MV-4-11 (cell line): Measurements from ENCODE around the gene CKLF.
"Not testable (repeated sequence)": the region's sequence is repeated elsewhere in the genome, so short reads cannot be mapped to it uniquely, and the experiment has no call there.

Source experiments
- DNase-seq: peaks from one replicate; lab custom pipeline; 2025; lab: John Stamatoyannopoulos, UW

Gene CKLF

DNA sequence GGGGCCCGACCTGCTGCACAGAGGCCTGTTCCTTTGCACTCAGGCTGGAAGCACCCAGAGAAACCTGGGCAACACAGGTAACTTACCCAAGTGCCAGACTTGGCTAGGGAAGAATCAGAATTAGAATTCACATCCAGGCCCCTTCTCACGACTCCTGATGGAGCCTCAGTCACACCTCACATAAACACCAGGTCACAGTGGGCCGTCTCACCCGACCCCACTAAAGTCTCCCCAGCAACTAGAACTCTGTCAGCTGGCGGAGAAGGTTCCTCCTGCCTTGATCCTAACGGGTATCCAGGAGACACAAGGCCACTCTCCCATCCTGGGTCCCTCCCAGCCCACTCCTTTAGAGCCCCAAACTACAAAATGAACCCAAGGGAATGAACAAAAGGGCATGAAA lies 8.8 kb upstream of the CKLF start:
- DNase-seq: no peak

DNA sequence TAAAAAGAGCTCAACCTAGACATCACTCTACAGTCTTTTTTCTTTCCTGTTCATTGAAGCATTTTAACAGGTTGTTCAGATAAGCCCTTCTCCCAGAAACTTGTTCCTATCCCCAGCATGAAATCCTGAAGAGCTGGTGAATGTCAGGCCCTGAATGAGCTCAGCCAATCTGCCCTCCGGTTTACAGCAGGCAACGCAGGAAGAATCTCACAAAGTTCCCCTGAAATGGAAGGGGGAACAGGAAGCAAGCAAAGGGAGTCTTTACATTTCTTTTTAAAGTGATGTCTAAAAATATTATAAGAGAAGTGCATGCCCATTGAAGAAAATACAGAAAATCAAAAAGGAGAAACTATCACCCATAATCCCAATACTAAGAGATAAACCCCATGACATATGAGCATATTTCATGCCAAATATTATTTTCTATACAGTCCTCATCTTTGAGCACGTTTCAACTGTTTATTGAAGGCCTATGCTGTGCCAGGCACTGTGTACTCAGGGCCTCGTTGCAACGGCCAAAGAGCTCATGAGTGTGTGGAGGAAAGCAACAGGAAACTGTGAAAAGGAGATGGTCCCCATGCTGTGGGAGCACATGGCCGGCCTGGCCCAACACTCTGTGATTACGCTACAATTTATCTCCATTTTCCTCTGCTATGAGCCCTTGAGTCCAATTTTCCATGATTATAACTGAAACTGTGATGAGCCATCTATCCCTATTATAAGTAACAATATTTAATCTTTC lies 8.2 kb upstream of the CKLF start:
- no peak for DNase-seq

DNA sequence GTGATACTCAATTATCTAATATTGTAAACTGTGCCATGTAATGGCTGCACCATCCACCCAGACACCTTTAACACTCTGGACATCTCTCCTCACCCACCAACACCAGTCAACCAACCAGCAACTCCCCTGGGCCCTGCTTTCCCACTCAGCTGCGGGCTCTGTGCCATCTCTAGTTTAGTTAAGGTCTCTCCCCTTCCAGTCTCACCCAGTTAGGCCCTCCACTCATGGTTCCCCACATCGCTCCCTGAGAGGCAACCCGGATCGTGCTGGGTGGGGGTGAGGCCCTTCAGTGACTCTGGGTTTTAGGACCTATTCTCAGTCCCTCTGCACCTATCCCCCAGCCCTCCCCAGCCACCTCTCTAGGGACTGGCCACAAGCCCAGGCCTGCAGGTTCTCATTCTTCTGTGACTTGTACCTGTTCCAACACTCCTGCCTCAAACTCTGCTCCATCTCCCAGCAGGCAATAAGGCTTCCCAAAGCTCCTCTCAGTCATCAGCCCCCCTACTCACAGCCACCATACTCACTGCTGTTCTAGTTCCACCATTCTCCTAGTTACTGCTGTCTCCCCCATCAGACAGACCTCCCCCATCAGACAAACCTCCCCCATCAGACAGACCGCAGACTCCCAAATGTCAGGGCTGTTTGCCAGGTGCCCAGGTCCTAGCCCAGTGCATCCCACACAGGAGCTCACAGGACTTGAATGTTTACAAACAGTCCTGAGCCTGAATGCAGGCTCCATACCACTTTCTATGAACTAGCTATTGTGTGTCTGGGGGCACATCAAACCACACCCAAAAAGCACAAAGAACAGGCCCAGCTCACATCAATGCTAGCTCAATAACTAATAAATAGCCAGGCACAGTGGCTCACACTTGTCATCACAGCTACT lies 5.0 kb upstream of the CKLF start:
- no peak for DNase-seq

DNA sequence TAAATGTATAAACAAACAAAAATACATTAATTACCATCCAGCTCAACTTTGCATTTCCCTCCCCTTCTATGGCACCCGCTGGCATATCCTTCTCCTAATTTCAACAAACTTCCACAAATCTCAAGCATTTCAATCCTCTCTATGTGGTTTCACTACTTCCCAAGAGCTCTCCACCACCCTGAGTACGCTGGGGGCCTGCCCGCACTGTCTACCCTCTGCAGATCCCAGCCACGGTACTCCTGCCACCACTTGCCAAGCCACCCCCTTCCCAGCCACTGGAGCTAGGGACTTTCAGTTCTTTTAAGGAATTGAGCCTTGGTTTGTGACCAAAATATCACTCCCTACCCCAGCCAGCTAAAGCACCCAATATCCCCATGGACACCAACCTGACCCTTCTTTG lies 4.3 kb upstream of the CKLF start:
- DNase-seq: peak; percentile 30

DNA sequence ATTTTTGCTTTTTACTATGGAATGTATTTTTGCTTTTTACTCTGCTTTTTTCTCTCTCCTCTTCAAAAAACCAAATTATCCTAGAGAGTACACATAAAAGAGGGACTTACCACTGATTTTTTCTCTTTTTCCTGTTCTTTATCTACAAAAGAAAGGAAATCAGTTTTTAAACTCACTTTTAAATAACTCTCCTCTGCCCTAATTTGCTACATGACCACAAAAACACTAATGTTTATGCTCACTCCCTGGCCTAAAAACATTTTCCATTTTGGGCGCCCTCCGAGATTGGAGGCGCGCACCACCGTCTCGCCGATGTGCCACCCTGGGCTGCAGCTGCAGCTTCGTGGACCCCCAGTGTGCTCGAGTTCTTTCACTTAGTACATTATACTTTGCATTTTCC lies 3.5 kb upstream of the CKLF start:
- no peak for DNase-seq

DNA sequence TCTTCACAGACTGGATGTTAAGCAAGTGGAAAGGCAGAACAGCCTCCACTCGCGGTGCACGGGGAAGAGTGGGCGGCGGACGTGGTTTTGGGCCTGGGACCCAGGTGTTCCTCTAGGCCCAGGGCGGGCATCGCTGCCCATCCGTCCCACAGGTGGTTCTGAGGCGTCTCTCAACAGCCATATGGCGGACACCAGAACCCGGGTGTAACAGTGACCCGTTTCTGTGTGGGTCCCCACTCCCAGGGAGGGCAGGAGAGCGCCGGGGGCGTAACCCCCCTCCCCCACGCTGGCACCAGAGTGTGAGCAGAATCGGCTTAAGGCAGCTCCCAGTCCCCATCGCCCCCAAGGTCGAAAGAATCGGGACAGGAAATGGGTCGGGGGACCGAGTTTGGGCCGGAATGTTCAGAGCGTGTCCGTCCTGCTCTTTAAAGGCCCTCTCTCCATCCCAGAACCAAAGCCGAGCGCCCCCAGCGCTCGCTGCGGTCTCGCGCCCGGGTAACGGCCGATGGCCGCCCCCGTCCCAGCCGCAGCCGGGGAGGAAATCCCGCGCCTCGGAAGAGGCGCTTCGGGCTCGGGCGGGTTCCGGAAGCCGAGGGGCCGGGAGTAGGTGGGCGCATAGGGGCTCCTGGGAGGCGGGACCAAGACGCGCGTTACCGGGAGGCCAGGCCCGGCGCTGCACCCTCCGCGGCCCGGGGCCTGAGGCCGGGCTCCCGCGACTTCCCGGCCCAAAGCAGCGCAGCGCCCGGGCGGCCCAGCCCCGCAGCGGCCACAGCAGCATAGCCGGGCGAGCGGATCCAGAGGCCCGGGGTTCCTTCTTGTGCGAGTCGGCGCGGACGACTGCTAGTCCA lies 2.9 kb upstream of the CKLF start, which contains the start of gene TK2:
Gene TK2 (minus strand): TSS at position 839 of the 848 bp plus-strand sequence. CDS start 61 bp downstream, at position 778.
- DNase-seq: peak; percentile 49

DNA sequence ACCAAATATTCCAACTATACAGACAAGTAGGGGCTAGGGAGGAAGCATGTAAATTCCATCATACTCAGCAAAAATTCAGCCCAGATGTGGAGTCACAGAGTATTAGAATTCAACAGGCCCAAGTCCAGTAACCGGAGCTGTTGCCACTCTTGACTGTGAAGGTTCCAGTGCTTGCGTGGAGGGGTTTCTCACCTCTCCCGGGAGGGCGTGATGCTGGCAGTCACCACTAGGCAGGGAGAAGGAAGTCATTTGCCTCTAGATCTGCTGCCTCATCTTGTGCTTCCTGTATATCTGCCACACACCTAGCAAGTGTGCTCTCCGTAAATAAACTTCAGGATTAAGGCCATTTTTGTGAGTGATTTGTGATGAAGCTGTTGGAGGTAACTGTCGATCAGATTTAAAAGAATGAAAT lies 1.0 kb upstream of the CKLF start:
- peak; percentile 70 for DNase-seq

DNA sequence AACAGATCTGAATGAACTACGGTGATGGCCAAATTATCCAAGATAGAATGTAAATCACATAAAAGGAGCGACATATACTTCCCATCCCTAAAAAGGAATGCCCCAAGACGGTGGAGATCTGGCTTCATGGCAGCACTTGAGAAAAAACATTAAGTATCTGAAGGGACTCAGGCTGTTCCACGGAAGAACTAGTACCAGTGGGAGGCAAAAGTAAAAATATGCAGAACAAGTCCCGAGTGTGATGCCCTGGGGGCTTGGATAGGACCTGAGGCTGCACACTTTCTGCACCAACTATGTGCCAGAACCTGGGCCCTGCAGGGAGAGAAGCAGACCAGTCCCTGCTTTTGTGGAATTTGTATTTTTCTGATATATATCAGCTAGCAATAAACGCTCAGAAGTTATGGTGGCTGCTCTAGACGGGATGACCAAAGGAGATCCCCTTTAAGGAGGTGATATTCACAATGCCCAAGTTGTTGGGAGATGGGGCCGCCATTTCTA lies 539 bp upstream of the CKLF start:
- no peak for DNase-seq

DNA sequence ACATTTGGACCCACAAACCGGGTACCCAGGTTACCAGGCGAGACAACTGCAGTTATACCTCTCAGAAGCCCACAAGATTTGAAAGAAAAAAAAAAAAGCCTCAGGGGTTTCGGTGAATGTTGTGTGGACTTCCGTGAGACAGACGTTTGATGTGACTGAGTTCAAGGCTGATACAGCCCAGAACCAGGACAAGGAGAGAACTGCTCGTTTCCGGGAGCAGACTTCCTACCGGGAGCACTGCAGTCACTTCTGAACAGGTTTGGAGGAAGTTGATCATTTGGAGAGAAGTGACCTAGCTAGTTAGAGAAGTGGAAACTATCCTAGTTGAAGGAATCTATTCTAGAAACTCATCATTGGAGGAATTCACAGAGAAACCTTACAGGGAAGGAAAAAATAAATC lies 847 bp downstream of the CKLF start:
- DNase-seq: peak; percentile 21

DNA sequence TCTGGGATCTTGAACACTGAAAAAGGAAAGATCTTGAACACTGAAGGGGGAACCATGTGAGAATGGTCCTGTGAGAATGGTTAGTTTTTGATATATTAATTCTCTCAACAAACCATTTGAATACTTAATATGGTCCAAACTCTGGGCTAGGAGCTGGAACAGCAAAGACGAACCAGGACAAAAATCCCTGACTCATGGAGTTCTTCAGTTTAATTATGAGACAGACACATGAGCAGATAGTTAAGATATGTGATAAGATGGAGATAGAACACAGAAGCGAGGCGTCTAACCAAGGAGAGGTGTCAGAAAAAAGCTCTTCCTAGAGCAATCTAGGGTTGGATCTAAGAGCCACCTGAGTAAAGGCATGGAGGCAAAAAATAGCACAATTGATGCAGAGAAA lies 1.6 kb downstream of the CKLF start:
- DNase-seq: no peak

DNA sequence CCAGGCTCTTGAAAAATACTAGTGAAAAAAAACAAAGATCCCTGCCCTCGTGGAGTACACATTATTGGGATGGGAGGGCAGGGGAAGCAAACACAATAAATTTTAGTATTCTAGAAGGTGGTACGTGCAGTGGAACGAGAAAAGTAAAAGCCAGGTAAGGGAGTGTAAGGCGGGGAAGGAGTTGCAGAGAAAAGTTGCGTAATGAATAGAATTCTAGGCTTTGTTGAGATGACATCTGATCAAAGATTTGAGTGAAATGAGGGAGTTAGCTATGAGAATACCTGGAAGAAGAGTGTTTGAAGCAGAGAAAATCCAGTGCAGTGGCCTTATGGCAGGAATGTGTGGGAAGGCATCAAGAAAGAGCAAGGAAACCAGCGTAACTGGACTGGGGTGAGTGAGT lies 2.1 kb downstream of the CKLF start:
- DNase-seq: no peak

DNA sequence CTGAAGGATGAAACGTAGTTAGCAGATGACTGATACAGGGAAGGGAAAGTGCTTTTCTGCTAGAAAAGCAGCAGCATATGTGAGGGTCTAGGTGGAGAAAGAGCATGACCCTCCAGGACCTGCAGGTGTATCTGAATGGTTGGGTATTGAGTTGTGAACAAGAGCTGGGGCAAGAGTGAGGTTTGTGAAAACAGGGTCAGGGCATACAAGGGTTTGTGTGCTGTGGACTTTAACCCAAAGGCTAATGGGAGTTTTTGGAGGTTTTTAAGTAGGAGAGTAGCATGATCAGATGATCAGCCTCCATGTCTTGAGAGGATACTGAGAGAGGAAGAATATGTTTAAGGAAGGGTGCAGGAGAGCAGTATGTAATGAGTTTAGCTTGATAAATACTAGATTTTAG lies 7.7 kb downstream of the CKLF start:
- DNase-seq: no peak

DNA sequence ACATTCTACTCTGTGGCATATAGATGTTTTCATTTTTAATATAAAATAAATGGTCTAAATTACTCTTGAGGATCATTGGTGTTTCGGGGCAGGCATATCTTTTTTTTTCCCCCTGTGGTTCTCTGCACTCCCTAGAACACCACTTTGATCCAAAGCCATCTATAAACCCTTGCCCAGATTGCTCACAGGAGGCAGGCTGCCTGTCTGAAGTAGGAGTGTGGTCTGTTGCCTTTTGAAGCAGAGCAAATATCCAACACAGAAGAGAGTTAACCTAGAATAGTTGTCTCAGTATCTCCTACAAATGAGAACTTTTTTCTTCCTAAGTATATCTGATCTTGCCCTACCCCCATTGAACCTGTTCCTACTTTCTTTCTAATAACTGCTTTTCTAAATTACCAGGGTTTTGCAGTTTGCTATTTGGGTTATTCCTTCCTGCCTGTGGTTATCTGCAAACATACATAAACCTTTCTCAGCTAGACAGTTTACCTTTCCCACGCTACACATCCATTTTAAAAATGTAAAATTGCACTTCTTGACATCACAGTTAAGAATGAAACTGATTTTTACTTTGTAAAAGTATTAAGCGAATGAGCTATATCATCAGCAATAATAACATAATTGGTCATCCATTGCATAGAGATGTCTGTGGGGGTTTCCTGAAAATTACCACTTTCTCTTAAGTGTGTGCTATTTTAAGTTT lies 9.2 kb downstream of the CKLF start:
- no peak for DNase-seq

DNA sequence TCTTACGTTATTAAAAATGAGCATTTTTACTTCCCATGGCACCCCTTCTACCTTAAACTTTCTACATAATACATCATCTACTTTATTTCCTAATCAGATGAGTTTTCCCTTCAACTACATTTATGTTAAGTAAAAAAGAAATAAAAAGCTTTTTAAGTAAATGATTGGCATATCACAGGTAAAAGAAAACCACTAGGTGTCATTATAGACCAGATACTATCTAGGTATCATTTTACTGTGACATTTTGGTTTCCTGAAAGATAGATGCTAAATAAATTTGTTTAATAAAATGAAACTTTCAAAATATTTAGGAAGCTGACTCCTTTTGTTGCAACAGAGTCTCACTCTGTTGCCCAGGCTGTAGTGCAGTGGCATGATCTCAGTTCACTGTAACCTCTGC lies 10.0 kb downstream of the CKLF start:
- DNase-seq: no peak

DNA sequence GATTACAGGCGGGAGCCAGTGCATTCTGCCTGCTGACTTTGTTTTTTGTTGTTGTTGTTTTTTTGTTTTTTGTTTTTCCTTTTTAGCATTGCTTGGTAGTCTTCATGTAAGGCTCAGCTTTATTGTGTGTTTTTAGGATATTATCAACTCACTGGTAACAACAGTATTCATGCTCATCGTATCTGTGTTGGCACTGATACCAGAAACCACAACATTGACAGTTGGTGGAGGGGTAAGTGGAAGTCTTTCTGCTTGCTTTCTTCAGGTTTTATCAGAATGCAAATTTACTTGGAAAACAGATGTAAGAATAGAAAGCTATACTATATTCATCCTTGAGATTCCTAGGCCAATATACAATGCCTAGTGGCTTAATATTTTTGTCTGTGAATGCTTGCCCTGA lies 10.6 kb downstream of the CKLF start:
- no peak for DNase-seq

DNA sequence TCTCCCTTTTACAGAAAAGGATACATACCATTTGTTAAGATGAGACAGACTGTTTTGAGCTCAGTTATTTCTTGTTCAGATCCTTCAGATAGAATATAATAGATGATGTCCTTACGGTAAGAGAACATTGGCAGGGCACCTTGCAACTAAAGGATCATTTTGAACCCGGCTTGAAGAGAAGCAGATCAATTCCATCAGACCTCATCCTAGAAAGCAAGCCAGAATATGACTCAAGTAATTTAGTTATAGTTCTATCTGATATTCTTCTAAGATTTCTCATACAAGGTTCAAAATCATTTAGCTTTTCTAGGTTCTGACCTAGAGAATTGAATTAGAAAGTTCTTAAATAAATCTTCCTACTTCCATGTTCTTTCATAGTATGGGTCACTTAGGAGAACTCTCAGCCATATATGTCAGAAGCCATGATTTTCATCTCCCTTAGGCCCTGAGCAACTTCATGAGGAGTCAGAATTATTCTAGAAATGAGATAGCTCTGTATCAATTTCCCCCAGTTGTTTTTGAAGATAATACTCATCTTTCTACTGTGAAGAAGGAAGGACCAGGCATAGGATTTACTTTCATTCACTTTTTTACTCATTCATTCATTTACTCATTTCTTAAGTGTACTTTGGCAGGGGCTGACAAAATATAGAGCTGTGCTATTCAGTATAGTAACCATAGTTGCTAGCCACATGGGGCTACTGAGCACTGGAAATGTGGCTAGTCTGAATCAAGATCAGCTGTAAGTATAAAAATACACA lies 11.4 kb downstream of the CKLF start:
- DNase-seq: no peak

DNA sequence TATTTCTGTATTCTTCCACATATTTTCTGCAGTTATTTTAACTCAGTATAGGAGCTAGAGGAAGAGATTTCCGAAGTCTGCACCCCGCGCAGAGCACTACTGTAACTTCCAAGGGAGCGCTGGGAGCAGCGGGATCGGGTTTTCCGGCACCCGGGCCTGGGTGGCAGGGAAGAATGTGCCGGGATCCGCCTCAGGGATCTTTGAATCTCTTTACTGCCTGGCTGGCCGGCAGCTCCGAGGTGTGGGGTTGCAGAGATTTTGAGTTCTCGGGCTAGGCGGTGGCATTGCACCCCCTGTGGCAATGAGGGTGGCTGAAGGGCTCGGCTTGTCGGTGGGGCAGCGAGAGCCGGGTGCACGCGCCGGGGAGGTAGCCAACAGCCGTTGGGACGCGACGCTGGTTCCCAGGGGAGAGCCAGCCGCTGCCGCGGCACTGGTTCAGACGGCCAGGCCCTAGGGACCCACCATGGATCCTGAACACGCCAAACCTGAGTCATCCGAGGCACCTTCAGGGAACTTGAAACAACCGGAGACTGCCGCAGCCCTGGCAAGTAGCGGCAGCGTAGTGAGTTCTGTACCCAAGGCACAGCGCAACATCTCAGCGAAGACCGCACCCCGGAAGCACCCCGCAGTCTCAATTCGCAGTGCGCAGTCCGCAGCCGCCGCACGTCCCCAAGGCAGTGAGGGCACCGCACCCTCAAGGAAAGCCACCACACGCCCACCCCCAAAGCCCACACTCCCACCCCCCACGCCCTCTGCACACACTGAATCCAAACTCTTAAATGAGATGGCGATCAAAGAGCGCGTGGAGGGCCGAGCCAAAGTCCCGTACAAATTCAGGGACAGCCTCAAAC lies 13.9 kb downstream of the CKLF start, which contains the start of gene CMTM1:
Gene CMTM1 (plus strand): TSS at position 389 of the 851 bp plus-strand sequence. CDS start 75 bp downstream, at position 464.
- no peak for DNase-seq

DNA sequence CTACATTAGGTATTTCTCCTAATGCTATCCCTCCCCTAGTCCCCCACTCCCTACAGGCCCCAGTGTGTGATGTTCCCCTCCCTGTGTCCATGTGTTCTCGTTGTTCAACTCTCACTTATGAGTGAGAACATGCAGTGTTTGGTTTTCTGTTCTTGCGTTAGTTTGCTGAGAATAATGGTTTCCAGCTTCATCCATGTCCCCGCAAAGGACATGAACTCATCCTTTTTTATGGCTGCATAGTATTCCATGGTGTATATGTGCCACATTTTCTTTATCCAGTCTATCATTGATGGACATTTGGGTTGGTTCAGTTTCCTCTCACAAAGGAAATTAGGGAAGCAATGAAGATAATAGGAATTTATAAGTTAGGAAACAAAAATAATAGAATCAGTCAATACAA lies 14.9 kb downstream of the CKLF start:
- DNase-seq: not testable (repeated sequence)

DNA sequence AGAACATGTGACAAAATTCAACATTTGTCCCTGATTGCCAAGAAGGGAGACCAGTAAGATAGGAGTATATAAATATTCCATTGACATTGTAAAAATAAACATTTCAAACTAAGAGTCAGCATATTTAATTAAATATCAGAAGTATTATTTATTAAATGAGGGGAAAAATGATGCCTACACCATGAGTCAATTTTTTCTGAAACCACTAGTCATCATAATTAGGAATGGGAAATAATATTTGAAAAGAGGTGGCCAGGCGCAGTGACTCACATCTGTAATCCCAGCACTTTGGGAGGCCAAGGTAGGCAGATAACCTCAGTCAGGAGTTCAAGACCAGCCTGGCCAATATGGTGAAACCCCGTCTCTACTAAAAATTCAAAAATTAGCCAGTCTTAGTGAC lies 16.0 kb downstream of the CKLF start:
- DNase-seq: no peak

DNA sequence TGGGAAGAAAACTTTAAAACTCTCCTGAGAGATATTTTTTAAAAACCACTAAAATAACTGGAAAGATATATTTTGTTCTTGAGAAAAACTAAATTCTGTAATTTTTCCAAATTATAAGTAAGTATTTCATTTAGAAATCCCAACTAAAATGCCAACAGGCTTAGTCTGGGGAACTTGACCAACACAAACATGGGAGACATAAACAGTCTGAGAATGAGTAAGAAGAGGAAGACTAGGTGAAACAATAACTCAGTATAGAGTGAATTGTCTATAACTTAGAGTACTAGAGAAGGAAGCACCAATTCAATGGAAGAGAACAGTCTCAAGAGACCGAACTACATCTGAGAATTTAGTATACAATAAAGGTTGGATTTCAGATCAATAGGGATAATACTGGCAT lies 16.8 kb downstream of the CKLF start:
- DNase-seq: no peak
